PC-3 (cell line): ENCODE results near the gene UNC93B1. TPM values are rescaled to one million over a fixed set of nuclear protein-coding genes. Genes with fewer than 3 reads are reported as not detected.
"Not testable (repeated sequence)": the region's sequence is repeated elsewhere in the genome, so short reads cannot be mapped to it uniquely, and the experiment has no call there.

Experiments
- ATAC-seq: fragments of 200-7000 bp; cut with Tn5 transposase; 2 replicates; pipeline ENCODE4 v1.9.1; 2020; ENCODE audit warnings: mild to moderate bottlenecking, moderate library complexity
- BruUV-seq: library from RNA; stranded (reverse); fragments of 400-500 nt; replicated peaks from 2 replicates; lab custom pipeline; 2021; lab: Mats Ljungman, UMichigan
- CTCF ChIA-PET: fragments of 300-600 bp; sonication (Branson Sonifier 250); formaldehyde crosslinking; loops from one replicate; lab custom pipeline; 2022; ENCODE audit warnings: antibody characterized with exemption; lab: Charles Lee
- POLR2A ChIA-PET: fragments of 300-600 bp; sonication (Branson Sonifier 250); formaldehyde crosslinking; loops from one replicate; lab custom pipeline; 2022; ENCODE audit warnings: antibody characterized with exemption; ENCODE audit not compliant: unreplicated experiment; lab: Charles Lee
- DNase-seq: peaks from one replicate; pipeline ENCODE4 v3.0.0-alpha.2; 2015
- H2AFZ ChIP-seq: fragments of 300-600 bp; sonication (generic); 2 replicates; pipeline ENCODE4 v1.6.0; 2016; ENCODE audit warnings: antibody characterized with exemption, low read length
- H3F3A ChIP-seq: fragments of 300-600 bp; sonication (generic); one replicate; pipeline ENCODE4 v1.6.0; 2017; ENCODE audit warnings: antibody characterized with exemption, low read length, control low read depth, mild to moderate bottlenecking; ENCODE audit not compliant: unreplicated experiment
- H3K27ac ChIP-seq: fragments of 300-600 bp; sonication (generic); 2 replicates; pipeline ENCODE4 v1.5.1; 2016; ENCODE audit warnings: mild to moderate bottlenecking, low read length
- H3K27me3 ChIP-seq: fragments of 300-600 bp; sonication (generic); 2 replicates; pipeline ENCODE4 v1.6.1; 2016; ENCODE audit warnings: low read length, mixed read lengths
- H3K36me3 ChIP-seq: fragments of 300-600 bp; sonication (generic); 2 replicates; pipeline ENCODE4 v1.6.1; 2016; ENCODE audit warnings: low read depth, mixed run types, low read length, mixed read lengths
- H3K4me1 ChIP-seq: fragments of 300-600 bp; sonication (generic); 2 replicates; pipeline ENCODE4 v1.5.1; 2016; ENCODE audit warnings: low read length; ENCODE audit not compliant: insufficient read depth
- H3K4me2 ChIP-seq: fragments of 300-600 bp; sonication (generic); 2 replicates; pipeline ENCODE4 v1.6.0; 2016; ENCODE audit warnings: low read length
- H3K4me3 ChIP-seq: fragments of 300-600 bp; sonication (generic); 2 replicates; pipeline ENCODE4 v1.5.1; 2016; ENCODE audit warnings: mild to moderate bottlenecking, low read length, mixed read lengths
- H3K79me2 ChIP-seq: fragments of 300-600 bp; sonication (generic); 2 replicates; pipeline ENCODE4 v1.6.1; 2017; ENCODE audit warnings: low read length, mixed read lengths
- H3K9ac ChIP-seq: fragments of 300-600 bp; sonication (generic); 2 replicates; pipeline ENCODE4 v1.6.0; 2016; ENCODE audit warnings: mild to moderate bottlenecking, low read length
- H3K9me2 ChIP-seq: fragments of 300-600 bp; sonication (generic); replicated peaks from 2 replicates; pipeline ENCODE4 v1.6.1; 2016; ENCODE audit warnings: mixed run types, low read length, mixed read lengths
- H3K9me3 ChIP-seq: fragments of 300-600 bp; sonication (generic); 2 replicates; pipeline ENCODE4 v1.6.1; 2016; ENCODE audit warnings: low read length, mixed read lengths
- H4K20me1 ChIP-seq: fragments of 300-600 bp; sonication (generic); 2 replicates; pipeline ENCODE4 v1.6.1; 2016; ENCODE audit warnings: low read length, mixed read lengths
- intact Hi-C: fragments of 100-400 bp; cut with micrococcal nuclease; formaldehyde crosslinking; loops from 2 replicates; pipeline ENCODE4 v1.9.0; 2023
- microRNA-seq: library from miRNA; unstranded; fragments of <30 nt; microRNA quantifications from one replicate; pipeline ENCODE4 v1.1.0, GENCODE V29; 2020; ENCODE audit not compliant: unreplicated experiment
- total RNA-seq: library from RNA; depleted of rRNA; stranded (reverse); fragments of >200 nt; gene quantifications from 2 replicates; pipeline ENCODE4 v1.2.3, GENCODE V29; 2014; rRNA removed
- TF ChIP-seq, protein P1 (sequence below): fragments of 300-600 bp; sonication (generic); conservative IDR thresholded peaks from 2 replicates; pipeline ENCODE4 v1.5.1; 2017; ENCODE audit warnings: antibody characterized with exemption, low read depth, mild to moderate bottlenecking, low read length

Gene UNC93B1
- total RNA-seq, 1 experiment from 2014 or later: 66.8 TPM

DNA sequence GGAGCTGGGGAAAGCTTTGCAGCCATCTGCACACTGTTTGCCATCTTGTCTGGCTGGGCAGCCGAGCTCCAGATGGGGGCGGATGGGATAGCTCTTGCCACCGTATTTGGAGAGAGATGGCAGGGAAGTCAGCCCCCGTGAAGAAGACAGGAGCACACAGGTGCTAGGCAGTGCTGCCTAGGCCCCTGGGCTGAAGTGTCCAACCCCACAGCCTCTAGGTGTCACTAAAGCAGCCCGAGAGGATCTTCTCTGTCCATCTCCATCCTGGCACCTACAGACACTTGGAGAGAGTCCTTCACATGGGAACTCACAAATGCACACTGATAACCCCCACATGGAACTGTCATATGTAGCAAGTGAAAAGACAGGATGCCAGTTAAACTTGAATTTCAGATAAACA, 60.5 kb downstream of the UNC93B1 start:
- POLR2A ChIA-PET, H4K20me1 ChIP-seq, H3F3A ChIP-seq, H3K9me2 ChIP-seq, DNase-seq, H3K9me3 ChIP-seq, H3K79me2 ChIP-seq, BruUV-seq, intact Hi-C loops, H3K4me3 ChIP-seq, ATAC-seq, H3K9ac ChIP-seq, H2AFZ ChIP-seq, CTCF ChIA-PET, H3K4me2 ChIP-seq, H3K4me1 ChIP-seq, H3K27me3 ChIP-seq, H3K36me3 ChIP-seq, H3K27ac ChIP-seq: not testable (repeated sequence)
- TF ChIP-seq, protein P1, sequence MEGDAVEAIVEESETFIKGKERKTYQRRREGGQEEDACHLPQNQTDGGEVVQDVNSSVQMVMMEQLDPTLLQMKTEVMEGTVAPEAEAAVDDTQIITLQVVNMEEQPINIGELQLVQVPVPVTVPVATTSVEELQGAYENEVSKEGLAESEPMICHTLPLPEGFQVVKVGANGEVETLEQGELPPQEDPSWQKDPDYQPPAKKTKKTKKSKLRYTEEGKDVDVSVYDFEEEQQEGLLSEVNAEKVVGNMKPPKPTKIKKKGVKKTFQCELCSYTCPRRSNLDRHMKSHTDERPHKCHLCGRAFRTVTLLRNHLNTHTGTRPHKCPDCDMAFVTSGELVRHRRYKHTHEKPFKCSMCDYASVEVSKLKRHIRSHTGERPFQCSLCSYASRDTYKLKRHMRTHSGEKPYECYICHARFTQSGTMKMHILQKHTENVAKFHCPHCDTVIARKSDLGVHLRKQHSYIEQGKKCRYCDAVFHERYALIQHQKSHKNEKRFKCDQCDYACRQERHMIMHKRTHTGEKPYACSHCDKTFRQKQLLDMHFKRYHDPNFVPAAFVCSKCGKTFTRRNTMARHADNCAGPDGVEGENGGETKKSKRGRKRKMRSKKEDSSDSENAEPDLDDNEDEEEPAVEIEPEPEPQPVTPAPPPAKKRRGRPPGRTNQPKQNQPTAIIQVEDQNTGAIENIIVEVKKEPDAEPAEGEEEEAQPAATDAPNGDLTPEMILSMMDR: peak; percentile 34; the same call in 1 of the 2 replicates

Small RNAs within 50 kb of the gene (microRNA-seq; reads per million reads assigned to microRNA genes)
- gene MIR4691 (not detected), gene MIR6753 (not detected), gene MIR7113 (1.5 reads per million)

Other genes with a start within 250 kb of the UNC93B1 start
- gene ALDH3B1, start 6.2 kb upstream of the UNC93B1 start, total RNA-seq: 26.0 and 28.1 TPM in 2 replicates
- gene NDUFS8, start 26.6 kb upstream of the UNC93B1 start, total RNA-seq: 560 and 576 TPM in 2 replicates
- gene TCIRG1, start 34.9 kb upstream of the UNC93B1 start, total RNA-seq: 183 and 203 TPM in 2 replicates
- gene CHKA, start 117.3 kb upstream of the UNC93B1 start, total RNA-seq: 57.5 and 71.9 TPM in 2 replicates
- 17.5 and 19.0 TPM in 2 replicates for gene KMT5B, start 209.2 kb upstream of the UNC93B1 start, total RNA-seq